GM21515 (cell line): ENCODE data around the gene PDCD5.

Experiments used
- ATAC-seq: cut with Tn5 transposase; IDR thresholded peaks from one replicate; pipeline ENCODE4 v1.9.1; 2021; ENCODE audit not compliant: unreplicated experiment

PDCD5 gene

GRCh38 chr19:32630338-32630737, 49.3 kb downstream of the PDCD5 start:
- no peak for ATAC-seq

- no peak for ATAC-seq
Measured at GRCh38 chr19:32631381-32631780, 50.4 kb downstream of the PDCD5 start.
